Suprapubic skin (tissue), 4 donors: ENCODE measurements around the gene SLITRK3.
"Not testable (repeated sequence)": the region's sequence is repeated elsewhere in the genome, so short reads cannot be mapped to it uniquely, and the experiment has no call there.

Experiments used
- EP300 ChIP-seq: sonication (generic); formaldehyde crosslinking; IDR thresholded peaks from one replicate; pipeline ENCODE4 v1.6.1; 2017; ENCODE audit warnings: antibody characterized with exemption
- POLR2A ChIP-seq, 2 donors: fragments of 450-650 bp; IDR thresholded peaks; one replicate each; pipeline ENCODE4 v1.6.1; 2017; ENCODE audit warnings: antibody characterized with exemption in 2 of 2, mild to moderate bottlenecking in 2 of 2, moderate library complexity in 2 of 2
- POLR2AphosphoS5 ChIP-seq, 3 donors: sonication (generic); formaldehyde crosslinking; IDR thresholded peaks; one replicate each; pipeline ENCODE4 v1.6.1; 2017; ENCODE audit warnings: antibody characterized with exemption in 3 of 3
- TF ChIP-seq, protein P1 (sequence below), 2 donors: fragments of 200-600 bp in 1 of 2; fragments of 450-650 bp in 1 of 2; sonication (generic) in 1 of 2; IDR thresholded peaks; one replicate each; pipeline ENCODE4 v1.5.1; 2016 to 2019; ENCODE audit warnings: antibody characterized with exemption in 2 of 2, mild to moderate bottlenecking in 1 of 2, moderate library complexity in 1 of 2

DNA sequence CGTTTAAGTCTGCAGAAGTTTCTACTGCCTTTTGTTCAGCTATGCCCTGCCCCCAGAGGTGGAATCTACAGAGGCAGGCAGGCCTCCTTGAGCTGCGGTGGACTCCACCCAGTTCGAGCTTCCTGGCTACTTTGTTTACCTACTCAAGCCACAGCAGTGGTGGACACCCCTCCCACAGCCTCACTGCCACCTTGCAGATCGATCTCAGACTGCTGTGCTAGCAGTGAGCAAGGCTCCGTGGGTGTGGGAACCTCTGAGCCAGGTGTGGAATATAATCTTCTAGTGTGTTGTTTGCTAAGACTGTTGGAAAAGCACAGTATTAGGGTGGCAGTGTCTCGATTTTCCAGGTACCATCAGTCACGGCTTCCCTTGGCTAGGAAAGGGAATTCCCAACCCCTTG, 56.3 kb downstream of the SLITRK3 start:
- not testable (repeated sequence) for TF ChIP-seq POLR2AphosphoS5 (IDR thresholded peaks at IDR 0.05); POLR2A (IDR thresholded peaks at IDR 0.05); EP300
- TF ChIP-seq, protein P1, sequence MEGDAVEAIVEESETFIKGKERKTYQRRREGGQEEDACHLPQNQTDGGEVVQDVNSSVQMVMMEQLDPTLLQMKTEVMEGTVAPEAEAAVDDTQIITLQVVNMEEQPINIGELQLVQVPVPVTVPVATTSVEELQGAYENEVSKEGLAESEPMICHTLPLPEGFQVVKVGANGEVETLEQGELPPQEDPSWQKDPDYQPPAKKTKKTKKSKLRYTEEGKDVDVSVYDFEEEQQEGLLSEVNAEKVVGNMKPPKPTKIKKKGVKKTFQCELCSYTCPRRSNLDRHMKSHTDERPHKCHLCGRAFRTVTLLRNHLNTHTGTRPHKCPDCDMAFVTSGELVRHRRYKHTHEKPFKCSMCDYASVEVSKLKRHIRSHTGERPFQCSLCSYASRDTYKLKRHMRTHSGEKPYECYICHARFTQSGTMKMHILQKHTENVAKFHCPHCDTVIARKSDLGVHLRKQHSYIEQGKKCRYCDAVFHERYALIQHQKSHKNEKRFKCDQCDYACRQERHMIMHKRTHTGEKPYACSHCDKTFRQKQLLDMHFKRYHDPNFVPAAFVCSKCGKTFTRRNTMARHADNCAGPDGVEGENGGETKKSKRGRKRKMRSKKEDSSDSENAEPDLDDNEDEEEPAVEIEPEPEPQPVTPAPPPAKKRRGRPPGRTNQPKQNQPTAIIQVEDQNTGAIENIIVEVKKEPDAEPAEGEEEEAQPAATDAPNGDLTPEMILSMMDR (IDR thresholded peaks at IDR 0.05) = not testable (repeated sequence)
